HG03064 (cell line): ENCODE measurements around the gene NETO1.

Experiments
- ATAC-seq: cut with Tn5 transposase; IDR thresholded peaks from one replicate; pipeline ENCODE4 v1.9.1; 2021; ENCODE audit warnings: low read depth; ENCODE audit not compliant: unreplicated experiment

The NETO1 gene

DNA sequence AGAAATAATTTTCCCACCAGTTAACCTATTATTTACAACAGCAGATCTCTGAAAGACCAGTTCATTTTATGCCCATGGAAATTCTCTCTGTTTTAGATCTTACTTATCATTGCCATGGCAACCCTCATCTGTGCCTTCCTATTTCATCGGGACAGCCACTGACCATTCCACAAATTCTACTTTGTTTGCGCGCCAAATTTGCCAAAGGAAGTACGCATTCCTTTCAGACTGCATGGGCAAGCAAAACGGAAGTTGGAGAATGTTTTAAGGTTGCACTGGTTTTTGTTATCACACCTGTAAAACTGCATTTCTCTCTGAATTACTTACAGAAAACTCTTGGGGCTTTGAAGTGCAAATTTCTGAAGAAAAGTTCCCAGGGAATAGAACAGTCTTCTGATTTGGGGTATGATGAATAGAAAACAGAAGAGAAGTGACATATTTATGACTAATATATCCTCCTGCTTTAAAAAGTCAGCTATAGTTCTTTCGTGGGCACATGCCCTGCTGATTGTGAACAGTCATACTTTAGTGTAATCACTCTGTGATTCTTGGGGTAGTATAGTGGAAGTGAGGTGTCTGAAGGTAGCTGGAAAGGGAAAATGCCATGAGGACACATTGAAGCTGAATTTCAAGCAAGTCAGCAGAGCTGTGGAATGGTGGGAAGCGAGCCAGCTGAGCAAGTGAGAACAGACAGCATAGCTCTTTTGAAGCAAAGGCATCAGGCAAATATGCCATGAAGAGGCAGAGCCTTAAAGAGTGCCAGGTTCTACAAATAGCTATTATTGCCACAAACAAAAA lies 20.9 kb downstream of the NETO1 start:
- no peak for ATAC-seq

DNA sequence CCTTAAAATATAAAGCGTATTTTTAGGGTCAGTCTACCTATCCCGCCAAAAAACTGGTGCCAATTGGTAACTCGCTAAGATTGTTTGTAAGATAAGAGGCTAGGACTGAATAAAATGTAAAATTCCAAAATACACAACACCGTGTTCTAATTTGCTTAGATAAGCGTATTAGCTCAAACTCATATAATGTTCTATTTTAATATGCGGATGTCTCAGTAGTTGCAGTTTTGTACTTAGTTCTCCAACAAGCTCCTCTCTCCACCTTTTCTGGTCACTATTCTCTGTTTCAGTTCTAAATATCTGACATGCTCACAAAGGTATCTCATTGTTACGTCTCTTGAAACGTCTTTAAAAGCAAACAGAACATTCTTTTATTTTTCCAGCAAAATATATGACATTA lies 24.0 kb downstream of the NETO1 start:
- no peak for ATAC-seq

DNA sequence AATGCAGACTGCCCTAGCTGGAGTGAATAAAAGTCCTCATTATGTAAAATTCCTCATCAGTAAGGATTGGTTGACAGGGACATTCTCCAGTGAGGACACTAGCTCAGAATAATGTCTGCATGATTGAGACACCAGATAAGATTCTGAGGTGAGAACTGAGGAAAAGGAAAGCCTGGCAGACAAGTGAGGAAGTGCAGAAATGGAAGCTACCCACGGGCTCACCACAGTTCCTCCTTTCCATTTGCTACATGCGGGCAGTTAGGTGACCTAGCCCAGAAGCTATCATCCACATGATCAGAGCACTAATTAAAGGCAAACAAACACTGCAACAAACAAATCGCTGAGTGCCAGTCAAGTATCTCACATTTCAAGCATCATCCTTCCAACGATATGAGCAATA lies 27.7 kb downstream of the NETO1 start:
- no peak for ATAC-seq

DNA sequence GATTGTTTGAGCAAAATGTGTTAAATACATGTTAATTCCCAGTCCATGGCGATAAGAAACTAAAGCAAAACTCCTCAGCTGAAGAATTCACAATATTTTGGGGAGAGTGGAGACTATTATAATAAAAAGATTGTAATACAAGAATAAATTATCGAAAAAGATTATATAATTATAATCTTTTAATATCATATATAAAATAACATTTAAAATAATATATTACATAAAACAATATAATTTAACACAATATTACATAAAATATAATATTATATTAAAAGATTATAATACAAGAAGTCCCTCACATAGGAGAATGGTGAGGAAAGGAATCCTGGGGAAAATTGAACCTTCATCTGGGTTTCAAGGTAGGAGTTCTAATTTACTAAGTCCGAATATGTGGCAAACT lies 33.1 kb downstream of the NETO1 start:
- no peak for ATAC-seq

DNA sequence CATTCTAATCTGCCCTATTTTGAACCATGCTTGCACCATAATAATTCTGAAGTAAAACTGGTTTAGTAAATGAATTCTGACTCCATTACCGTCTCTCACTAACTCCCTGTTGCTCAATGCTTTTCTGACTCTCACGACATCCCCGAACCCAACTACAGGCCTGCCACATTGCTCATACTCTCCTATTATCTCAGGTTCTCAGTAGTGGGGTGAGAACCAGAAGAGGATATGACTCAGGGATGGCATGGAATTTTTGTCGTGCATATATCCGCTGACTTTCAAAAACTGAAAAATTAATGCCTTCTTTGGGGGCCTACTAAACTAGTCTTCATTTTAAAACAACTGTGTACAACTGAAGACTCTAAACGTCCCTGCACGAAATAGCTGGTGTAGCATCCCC lies 34.3 kb downstream of the NETO1 start:
- ATAC-seq, result no peak

DNA sequence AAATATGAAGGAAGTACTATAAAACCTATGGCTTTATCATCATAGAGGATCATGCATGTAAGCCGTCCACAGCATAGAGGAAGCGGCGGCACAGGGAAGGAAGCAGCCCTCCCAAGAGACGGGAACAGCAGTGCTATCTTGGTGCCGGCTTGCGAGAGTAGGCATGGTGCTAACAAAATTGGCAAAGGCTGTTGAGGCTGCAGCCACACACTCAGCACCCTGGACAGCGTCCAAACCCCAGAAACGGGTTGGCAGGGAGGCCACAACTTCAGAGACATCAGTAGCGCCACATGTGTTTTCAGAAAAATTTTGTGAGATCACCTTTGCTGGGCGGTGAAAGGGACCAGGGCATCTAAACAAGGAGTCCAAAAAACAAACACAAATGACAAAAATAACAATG lies 37.7 kb downstream of the NETO1 start:
- ATAC-seq, result no peak

DNA sequence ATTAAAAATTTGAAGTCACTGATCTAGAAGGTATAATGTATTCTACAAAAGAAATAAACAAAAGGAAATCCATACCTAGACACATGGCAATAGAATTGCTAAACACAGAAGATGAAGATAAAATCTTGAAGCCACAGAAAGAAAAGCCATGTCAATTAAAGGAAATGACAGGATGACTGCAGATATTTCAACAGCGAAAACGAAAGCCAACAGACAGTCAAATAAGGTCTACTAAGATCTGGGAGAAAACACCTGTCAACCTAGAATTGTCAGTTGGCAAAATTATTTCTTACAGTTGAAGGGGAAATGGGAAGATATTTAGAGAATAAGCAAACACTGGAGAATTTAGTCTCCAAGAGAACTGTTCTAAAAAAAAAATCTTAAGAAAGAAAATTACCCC lies 39.2 kb downstream of the NETO1 start:
- no peak for ATAC-seq

DNA sequence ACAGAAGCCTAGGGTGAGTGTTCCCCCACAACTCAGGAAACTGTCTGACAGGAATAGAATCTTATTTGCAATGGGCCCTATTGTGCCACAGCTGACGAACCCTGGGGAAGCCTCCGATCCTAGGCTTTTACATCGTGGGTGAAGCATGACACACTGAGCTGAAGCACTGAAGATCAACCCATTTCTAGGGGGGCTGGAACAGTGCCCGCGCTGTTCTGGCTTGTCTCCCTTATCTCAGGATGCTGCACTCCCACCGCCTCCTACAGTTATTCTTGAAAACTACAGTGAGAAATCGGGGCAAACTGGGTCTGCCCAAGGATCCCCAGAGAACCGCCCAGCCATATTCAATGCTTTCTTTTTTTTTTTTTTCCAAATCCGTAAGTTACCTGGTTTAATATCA lies 41.1 kb downstream of the NETO1 start:
- ATAC-seq, result no peak

DNA sequence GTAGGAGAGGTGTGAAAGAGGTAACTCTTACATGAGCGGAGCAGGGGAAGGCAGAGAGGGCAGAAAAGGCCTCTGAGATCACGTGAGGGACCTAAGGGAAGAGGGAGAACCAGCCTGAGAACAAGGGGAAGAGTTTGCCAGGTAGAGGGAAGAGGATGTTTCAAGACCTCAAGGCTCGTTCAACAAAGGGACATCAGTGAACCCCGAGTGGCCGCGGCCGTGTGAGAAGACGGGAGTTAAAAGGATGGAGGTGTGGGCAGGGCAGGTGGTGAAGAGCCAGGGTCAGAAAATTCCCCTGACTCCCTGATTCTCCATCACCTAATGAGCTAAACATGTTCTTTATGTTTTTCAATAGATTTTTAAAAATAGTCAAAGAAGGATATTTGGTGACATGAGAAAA lies 44.4 kb downstream of the NETO1 start:
- no peak for ATAC-seq

DNA sequence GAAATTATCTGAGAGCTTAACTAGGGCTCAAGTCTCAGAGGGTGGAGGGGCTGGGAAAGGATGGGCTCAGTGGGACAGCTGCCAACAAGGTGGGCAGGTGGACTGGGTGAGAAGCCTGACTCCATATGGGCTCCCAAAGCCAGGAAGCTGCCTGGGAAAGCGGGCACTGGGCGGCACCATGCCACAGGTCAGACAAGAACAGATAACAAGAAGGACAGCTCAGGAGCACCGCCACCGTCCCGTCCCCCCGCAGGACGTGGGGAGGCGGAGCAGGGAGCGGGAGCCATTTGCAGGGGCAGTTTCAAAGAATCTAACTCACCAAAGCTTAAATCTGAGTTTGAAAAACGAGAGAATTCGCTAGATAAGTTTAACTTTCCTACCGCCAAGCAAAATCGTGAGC lies 45.6 kb downstream of the NETO1 start:
- no peak for ATAC-seq

DNA sequence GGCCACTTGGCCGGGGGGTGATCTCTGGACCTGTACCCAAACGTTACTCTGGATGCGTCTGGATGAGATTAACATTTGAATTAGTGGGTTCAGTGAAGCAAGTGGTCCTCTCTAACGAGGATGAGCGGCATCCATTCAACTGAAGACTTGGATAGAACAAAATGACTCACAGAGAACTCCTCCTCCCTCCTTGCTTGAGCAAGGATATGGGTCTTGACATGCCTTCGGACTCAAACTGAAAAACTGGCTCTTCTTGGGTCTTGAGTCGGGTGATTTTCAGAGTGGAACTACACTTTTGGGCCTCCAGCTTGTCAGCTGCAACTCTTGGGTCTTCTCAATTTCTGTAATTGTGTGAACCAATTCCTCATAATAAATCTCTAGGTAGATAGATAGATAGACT lies 47.2 kb downstream of the NETO1 start:
- ATAC-seq, result no peak

DNA sequence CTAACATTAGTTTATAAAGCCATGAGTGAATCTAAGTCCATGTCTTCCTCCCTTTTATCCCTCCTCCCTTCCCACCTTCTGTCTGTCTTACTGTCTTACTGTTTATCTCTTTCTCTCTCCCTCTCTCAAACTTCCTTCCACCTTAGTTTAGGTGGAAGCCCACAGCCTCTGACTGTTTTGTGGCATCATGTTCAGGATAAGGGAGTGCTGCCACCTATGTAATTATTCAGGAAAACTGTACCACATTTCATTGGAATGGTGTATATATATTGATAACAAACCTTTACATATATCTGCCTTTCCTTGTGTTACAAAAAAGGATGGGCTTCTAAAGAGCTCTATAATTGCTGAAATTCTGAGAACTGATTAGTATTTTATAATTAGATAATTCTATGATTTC lies 48.7 kb downstream of the NETO1 start:
- no peak for ATAC-seq

DNA sequence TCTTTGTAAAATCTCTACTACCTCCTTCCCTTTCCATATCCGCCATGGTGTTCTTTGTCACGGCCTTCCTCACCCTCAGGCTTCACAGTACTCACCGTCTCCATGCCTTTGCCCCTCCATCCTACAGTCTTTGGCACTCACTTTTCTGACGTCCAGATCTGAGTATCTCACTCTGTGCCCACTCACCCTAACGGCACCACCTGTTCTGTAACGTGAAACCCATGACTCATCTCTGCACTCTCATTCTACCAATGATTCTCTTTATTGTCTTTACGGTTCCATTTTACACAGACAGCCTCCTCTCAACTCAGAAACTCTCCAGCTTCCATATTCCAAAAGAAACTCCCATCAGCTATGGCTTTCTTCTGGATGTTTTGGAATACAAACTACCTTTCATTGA lies 56.7 kb downstream of the NETO1 start:
- no peak for ATAC-seq

DNA sequence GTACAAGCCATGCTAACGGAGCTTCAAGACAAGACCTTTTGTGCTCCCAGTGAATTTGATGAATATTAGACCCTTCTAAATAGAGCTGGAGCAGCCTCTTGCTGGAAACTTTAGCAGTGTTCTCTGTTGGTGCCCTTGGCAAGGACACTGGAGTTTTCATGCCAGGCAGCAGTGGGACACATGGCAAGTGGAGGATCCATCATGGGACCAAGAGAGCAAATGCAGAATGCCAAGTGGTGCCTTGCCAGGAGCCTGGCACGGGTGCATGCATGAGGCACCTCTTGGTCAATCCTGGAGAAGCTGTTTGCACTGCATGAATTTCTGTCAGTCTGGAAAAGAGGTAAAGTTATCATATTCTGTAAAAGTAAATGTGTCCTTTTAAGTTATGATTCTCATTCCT lies 59.1 kb downstream of the NETO1 start:
- ATAC-seq, result no peak

DNA sequence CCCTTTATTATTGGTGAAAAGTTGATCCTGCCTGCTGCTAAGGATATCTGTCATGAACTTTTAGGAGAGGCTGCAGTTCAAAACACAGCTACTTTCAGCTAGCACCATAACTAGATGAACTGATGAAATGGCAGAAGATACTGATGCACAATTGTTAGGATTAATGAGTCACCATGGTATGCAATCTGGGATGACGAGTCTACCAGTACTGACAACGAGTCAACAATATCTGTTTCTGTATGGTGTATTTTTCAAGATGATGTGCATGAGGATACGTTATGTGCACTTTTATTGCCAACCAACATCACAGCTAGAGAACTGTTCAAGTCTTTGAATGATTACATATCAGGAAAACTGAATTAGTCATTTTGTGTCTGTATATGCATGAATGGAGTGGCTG lies 68.7 kb downstream of the NETO1 start:
- no peak for ATAC-seq

DNA sequence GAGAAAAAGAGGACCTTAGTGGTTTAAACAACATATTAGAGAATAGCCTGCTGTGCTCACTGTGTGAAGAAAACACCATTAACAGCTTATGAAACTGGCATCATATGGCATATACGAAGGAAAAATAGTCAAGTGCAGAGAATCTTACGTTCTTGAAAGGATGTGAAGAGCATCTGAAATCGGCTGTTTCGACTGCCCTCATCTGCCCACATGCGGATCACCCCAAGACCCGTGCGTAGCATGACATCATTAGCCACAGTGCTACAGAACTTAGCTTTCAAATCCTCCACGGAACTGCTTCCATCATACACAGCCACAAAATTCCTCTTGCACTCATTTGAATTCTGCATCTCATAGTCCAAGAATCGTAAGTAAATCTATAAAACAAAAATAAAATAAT lies 84.3 kb downstream of the NETO1 start:
- ATAC-seq, result no peak

DNA sequence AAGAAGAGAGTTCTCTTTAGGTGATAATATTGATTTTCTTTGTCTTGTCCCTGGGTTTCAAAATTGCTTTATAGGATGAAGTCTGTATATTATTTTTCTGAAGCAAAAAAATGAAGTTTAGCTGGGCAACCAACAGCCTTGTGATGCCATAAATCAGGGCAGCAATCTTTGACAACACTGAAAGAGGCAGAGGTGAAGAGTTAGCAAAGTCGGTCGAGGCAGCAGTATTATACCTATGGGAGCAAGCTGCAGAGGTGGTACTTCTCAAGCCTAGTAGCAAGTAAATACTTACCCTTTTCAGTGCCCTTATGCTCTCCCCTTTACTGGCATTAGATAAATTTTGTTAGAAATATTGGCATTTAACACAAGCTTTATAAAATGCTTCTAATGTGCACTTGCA lies 92.9 kb downstream of the NETO1 start:
- ATAC-seq, result no peak

DNA sequence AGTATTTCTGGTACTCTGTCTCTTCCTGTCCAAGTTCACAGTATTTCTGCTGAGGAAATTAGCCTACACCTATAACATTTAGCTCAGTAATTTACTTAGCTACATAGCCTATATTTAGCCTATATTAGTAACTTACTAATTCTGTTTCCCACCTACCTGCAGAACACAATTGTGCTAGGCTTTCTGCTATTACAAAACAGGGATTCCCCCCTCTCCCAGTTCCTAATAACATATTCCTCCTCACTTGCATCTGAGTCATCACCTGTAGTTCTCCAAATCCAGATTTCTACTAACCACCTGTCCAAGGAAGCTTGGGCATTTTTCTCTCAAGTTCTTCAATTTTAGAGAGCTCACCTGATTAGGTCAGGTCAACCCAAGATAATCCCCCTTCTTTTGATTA lies 94.9 kb downstream of the NETO1 start:
- no peak for ATAC-seq

DNA sequence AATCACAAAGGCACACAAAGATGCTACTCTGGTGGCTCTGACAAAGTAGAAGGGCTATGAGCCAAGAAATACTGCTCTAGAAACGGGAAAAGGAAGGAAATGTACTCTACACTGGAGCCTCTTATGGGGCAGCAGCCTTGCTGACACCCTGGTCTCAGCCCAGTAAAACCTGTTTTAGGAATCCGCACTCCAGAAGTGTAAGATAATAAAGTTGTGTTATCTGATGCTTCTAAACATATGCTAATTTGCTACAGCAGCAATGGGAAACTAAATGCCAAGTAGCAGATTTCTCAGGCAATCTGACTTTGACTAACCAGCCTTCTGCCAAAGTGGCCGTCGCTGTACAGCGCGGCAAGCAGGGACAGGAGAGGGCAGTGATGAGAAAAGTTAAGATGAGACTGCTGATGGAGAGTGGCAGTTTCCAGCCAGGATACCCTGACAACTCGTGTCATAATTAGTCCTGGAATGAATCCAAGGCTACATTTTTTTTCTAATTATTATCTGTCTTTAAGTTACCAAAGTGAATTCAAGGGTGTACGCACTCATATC lies 99.0 kb downstream of the NETO1 start:
- no peak for ATAC-seq

DNA sequence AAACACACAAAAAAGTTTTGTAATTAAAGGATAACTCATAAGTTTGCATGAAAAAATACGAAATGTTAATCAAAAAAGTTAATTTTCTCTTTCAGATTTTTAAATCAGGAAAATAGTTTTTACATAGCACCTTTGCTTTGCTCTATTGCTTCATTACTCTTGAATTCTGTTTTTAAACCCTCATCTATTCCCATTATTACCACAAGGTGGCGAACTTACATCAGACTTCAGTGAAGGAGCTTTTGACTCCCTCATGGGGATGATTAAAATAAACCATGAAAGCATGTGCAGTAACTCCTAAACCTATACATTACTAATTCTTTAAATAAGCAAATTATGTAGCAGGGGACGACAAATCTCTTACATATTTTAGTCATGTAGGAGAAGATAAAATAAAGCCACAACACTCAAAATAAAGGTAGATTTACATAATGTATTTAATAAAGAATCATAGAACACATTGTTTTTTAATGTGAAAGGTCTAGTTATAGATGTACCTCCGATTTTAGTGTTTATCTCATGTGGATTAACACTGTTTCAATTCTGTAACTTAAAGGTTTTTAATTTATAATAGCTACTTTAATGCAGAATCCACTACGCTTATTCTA lies 105.2 kb downstream of the NETO1 start:
- no peak for ATAC-seq

DNA sequence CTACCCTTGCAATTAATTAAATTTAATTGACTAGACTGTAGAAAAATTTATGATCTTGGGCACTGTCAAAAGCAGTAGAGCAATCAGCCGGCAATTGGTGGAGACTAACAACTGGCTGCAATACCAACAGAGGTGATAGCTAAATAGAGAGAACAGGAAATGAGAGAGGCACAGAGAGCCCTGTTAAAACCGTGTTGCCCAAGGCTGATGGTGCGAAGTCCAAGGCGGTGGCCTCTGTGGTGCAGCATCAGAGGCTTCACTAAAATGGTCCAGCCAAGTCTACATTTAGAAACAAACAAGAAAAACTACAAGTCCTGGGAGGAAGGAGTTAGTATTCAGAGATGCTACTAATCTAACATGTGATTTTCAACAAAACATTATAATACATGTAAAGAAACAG lies 115.6 kb downstream of the NETO1 start:
- ATAC-seq, result no peak

DNA sequence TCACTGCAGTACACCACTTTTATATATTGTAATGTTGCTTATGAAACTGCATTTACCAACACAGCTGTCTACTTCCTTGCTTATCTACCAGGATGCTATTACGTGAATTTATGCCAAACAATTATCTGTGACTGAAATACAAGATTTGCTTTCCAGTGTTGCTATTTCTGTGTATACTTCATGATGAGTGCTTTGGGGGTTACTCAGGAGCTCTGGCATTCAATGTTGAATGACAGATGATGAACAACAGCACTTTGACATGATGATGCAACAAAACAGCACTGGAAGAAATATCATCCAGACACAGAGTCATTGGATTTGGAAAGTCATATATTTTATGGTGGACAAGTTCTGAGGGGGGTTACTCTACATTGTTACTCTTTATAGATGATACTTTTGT lies 125.8 kb downstream of the NETO1 start:
- ATAC-seq, result no peak
